Osteocyte (in vitro differentiated cells): ENCODE data around the gene PPWD1. TPM values are rescaled to one million over a fixed set of nuclear protein-coding genes. Genes with fewer than 3 reads are reported as not detected.

Experiments used
- DNase-seq: peaks from one replicate; pipeline ENCODE4 v3.0.0; 2021; ENCODE audit warnings: mixed read lengths; ENCODE audit not compliant: unreplicated experiment; ENCODE audit errors: extremely low spot score
- H3K27ac Mint-ChIP-seq: one replicate; pipeline ENCODE4 v1.8.0; 2021; ENCODE audit warnings: mild to moderate bottlenecking, mixed read lengths; ENCODE audit not compliant: unreplicated experiment
- H3K27me3 Mint-ChIP-seq: one replicate; pipeline ENCODE4 v1.8.0; 2021; ENCODE audit warnings: mixed read lengths; ENCODE audit not compliant: unreplicated experiment
- H3K36me3 Mint-ChIP-seq: one replicate; pipeline ENCODE4 v1.8.0; 2021; ENCODE audit warnings: mixed read lengths; ENCODE audit not compliant: unreplicated experiment
- H3K4me1 Mint-ChIP-seq: one replicate; pipeline ENCODE4 v1.8.0; 2021; ENCODE audit warnings: mixed read lengths; ENCODE audit not compliant: unreplicated experiment
- H3K4me3 Mint-ChIP-seq: one replicate; pipeline ENCODE4 v1.8.0; 2021; ENCODE audit warnings: mild to moderate bottlenecking, moderate library complexity, mixed read lengths; ENCODE audit not compliant: unreplicated experiment
- H3K9me3 Mint-ChIP-seq: one replicate; pipeline ENCODE4 v1.8.0; 2021; ENCODE audit warnings: mixed read lengths; ENCODE audit not compliant: unreplicated experiment
- total RNA-seq: library from RNA; stranded (reverse); gene quantifications from 2 replicates; pipeline ENCODE4 v1.2.1, GENCODE V29; 2021
- TF ChIP-seq, protein P1 (sequence below): fragments of 200-600 bp; sonication (generic); IDR thresholded peaks from 2 replicates; pipeline ENCODE4 v1.5.0; 2021; ENCODE audit warnings: antibody characterized with exemption, mild to moderate bottlenecking, moderate library complexity

PPWD1 gene
- total RNA-seq, 1 donor from 2014 or later: 33.2 TPM

DNA sequence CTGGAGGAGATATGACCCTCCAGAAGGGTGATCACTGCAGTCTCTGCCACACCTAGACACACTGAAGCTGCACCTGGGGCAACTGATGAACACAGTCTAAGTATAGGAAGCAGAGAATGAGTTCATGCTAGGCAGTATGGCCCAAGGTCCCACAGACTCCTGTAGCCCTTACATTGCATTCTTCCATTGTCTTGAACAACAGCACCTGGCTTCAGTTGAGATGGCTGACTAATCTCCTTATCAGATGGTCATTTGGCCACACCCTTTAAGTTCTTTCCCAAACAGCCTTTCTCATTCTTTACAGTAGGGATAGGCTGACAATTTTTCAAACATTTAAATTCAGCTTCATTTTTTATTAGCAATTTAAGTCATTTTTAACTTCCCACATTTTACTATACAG, 23.3 kb upstream of the PPWD1 start:
- no peak for DNase-seq
- Mint-ChIP-seq H3K4me3 (no peak overlapping the region), H3K9me3 (no peaks in the 10 kb centered on the region), H3K36me3 (peaks cover 5% of the 10 kb centered on the region), H3K27me3 (no peaks in the 10 kb centered on the region), H3K4me1 (no peaks in the 10 kb centered on the region), H3K27ac (no peak overlapping the region)
- TF ChIP-seq, protein P1, sequence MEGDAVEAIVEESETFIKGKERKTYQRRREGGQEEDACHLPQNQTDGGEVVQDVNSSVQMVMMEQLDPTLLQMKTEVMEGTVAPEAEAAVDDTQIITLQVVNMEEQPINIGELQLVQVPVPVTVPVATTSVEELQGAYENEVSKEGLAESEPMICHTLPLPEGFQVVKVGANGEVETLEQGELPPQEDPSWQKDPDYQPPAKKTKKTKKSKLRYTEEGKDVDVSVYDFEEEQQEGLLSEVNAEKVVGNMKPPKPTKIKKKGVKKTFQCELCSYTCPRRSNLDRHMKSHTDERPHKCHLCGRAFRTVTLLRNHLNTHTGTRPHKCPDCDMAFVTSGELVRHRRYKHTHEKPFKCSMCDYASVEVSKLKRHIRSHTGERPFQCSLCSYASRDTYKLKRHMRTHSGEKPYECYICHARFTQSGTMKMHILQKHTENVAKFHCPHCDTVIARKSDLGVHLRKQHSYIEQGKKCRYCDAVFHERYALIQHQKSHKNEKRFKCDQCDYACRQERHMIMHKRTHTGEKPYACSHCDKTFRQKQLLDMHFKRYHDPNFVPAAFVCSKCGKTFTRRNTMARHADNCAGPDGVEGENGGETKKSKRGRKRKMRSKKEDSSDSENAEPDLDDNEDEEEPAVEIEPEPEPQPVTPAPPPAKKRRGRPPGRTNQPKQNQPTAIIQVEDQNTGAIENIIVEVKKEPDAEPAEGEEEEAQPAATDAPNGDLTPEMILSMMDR: no peak

- Mint-ChIP-seq H3K27ac (no peak overlapping the region), H3K4me3 (no peak overlapping the region), H3K36me3 (peaks cover 2% of the 10 kb centered on the region), H3K9me3 (no peaks in the 10 kb centered on the region), H3K27me3 (no peaks in the 10 kb centered on the region), H3K4me1 (peaks cover 1% of the 10 kb centered on the region)
- TF ChIP-seq, protein P1: no peak
- DNase-seq: no peak
Observed at GRCh38 chr5:65544473-65544872, 18.6 kb upstream of the PPWD1 start.

GRCh38 chr5:65546141-65546540, 17.0 kb upstream of the PPWD1 start:
- no peaks in the 10 kb centered on the region for H3K9me3 Mint-ChIP-seq
- no peak for DNase-seq
- peaks cover 5% of the 10 kb centered on the region for H3K36me3 Mint-ChIP-seq
- TF ChIP-seq, protein P1: no peak
- no peak overlapping the region for H3K27ac Mint-ChIP-seq
- peaks cover 1% of the 10 kb centered on the region for H3K4me1 Mint-ChIP-seq
- no peaks in the 10 kb centered on the region for H3K27me3 Mint-ChIP-seq
- no peak overlapping the region for H3K4me3 Mint-ChIP-seq

DNA sequence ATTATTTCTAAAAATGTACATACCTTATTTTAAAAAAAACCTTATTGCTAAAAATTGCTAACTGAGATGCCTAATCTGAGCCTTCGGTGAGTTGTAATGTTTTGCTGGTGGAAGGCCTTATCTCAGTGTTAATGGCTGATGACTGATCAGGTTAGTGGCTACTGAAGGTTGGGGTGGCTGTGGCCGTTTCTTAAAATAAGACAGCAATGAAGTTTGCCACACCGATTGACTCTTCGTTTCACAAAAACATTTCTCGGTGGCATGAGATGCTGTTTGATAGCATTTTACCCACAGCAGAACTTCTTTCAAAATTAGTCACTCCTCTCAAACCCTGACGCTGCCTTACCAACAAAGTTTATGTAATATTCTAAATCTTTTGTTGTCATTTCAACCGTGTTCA, 14.8 kb upstream of the PPWD1 start:
- no peak for DNase-seq
- TF ChIP-seq, protein P1: no peak
- no peaks in the 10 kb centered on the region for H3K9me3 Mint-ChIP-seq
- H3K27ac Mint-ChIP-seq: no peak overlapping the region
- peaks cover 1% of the 10 kb centered on the region for H3K4me1 Mint-ChIP-seq
- peaks cover 3% of the 10 kb centered on the region for H3K36me3 Mint-ChIP-seq
- no peaks in the 10 kb centered on the region for H3K27me3 Mint-ChIP-seq
- H3K4me3 Mint-ChIP-seq: no peak overlapping the region

- H3K27me3 Mint-ChIP-seq: no peaks in the 10 kb centered on the region
- H3K4me1 Mint-ChIP-seq: no peaks in the 10 kb centered on the region
- H3K36me3 Mint-ChIP-seq: peaks cover 3% of the 10 kb centered on the region
- no peak overlapping the region for H3K27ac Mint-ChIP-seq
- DNase-seq: no peak
- TF ChIP-seq, protein P1: no peak
- H3K9me3 Mint-ChIP-seq: no peaks in the 10 kb centered on the region
- no peak overlapping the region for H3K4me3 Mint-ChIP-seq
Observed at GRCh38 chr5:65553941-65554340, 9.2 kb upstream of the PPWD1 start.
